ENCODE measurements around the gene LZTS3.
A peak's percentile ranks its signal among the peaks of the same experiment; 100 is the strongest.
"Not testable (repeated sequence)": the region's sequence is repeated elsewhere in the genome, so short reads cannot be mapped to it uniquely, and the experiment has no call there.

LZTS3 gene

DNA sequence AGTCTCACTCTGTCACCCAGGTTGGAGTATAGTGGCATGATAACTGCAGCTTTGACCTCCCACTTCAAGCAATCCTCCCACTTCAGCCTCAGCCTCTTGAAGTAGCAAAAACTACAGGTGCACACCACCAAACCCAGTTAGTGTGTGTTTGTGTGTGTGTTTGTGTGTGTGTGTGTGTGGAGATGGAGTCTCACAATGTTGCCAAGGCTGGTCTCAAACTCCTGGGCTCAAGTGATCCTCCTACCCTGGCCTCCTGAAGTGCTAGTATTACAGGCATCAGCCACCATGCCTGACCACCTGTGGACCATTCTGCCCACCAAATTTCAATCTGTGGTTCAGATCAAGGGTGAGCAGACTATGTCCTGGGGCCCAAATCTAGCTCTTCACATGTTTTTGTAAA is 22.4 kb downstream of the LZTS3 start:
- FAIRE-seq, result no peak
- no peak for DNase-seq (ENCODE audit: insufficient read length, low spot score)

DNA sequence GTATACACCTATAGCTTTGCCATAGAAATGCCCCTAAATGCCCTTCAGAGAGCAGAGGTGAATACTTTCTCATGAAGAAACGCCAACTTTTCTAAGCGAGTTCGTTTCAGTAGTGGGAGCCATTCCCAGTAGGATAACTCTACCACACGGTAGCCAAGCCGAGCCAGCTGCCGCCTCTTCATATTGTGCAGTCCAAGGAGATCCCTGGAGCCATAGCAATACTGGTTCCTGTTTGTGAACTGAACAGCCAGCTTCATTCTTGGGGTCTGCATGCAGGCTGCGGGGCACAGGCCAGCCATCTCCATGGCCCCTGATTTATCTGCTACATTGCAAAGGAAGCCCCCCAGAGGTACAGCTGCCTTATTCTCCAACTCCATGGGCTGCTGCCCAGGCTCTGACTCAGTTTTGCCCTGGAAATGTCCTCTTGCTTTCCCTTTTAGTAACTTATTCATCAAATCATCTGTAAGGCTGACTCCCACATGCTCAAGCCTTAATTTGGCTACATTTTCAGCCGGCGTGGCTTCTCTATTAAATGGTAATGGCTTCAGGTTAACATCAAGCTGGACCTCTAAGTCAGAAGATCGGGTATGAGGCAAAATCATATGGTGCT is 26.5 kb downstream of the LZTS3 start:
- no peak for FAIRE-seq
- DNase-seq (ENCODE audit: insufficient read length, low spot score), result no peak

DNA sequence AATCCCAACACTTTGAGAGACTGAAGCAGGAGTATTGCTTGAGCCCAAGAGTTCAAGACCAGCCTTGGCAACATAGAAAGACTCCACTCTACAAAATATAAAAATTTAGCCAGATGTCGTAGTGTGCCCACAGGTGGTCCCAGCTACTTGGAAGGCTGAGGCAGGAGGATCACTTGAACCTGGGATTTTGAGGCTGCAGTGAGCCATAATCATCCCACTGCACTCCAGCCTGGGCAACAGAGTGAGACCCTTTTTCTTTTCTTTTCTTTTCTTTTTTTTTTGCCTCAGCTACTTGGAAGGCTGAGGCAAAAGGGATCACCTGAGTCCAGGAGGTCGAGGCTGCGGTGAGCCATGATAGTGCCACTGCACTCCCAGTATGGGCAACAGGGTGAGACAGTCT is 31.6 kb downstream of the LZTS3 start:
- FAIRE-seq, result no peak
- DNase-seq (ENCODE audit: insufficient read length, low spot score), result no peak

DNA sequence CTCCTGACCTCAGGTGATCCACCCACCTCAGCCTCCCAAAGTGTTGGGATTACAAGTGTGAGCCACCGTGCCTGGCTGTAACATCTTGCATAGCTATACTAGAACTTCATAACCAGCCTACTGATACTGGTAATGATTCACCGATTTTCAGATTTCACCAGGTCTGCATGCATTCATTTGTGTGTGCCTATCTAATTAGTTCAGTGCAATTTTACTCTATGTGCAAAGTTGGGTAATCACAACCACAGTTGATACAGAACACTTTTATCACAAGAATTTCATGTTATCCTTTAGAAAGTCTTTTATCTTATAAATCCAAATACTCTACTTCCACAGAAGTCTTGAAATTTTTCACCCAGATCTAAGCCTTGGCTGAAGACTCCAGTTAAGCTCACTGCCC is 35.9 kb downstream of the LZTS3 start:
- FAIRE-seq (no peak), DNase-seq (ENCODE audit: insufficient read length, low spot score) (no peak)

DNA sequence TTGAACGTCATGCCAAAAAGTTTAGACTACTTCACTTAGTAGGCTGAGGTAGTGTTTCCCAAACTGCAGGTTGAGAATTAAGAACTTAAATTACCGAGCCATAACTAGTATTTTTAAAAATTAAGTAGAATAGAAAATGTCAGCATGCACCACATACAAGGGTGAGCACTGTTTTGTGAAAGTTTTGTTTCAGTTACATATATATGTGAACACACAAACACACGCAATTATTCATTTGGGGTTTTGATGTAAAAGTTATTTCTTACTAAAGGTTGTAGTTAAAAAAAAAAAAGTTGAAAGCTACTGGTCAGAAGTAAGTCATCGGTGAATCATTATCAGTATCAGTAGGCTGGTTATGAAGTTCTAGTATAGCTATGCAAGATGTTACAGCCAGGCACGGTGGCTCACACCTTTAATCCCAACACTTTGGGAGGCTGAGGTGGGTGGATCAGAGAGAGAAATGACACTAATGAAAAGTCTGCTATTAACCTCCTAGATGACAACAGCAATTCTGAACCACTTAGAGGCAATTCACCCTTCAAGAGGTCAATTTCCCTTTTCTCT is 37.8 kb downstream of the LZTS3 start:
- no peak for DNase-seq (ENCODE audit: insufficient read length, low spot score)
- FAIRE-seq, result no peak

DNA sequence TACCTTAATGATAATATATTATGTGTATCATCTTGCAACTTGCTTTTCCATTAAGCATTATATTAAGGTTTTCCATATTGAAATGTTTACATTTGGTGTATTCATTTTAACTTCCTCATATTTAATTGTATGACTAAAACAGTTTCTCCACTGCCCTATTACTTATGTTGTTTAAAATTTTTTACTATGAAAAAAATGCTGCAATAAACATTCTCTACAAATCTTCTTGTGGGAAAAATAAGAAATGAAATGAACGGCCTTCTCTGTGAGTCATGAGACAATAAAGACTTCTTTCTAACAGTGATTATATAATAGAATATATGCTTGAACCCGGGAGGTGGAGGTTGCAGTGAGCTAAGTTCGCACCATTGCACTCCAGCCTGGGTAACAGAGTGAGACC is 39.2 kb downstream of the LZTS3 start:
- no peak for FAIRE-seq
- no peak for DNase-seq (ENCODE audit: insufficient read length, low spot score)

DNA sequence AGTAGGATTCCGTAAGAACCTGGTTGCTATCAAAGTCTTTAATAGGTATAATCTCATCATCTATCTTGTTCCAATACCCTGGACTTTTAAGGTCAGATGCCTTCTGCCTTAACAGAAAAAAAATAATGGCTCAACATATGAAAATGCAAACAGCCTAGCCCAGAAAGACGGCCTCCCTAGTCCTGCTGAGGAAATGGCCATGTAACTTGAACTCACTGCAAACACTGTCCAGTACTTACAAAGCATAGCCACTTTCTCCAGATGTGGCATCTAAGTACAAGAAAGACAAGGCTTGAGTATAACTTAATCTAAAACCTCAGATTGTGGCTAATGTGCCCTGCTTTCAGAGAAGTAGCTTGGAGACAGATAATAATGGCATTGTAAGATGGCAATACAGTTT is 40.2 kb downstream of the LZTS3 start:
- DNase-seq (ENCODE audit: insufficient read length, low spot score) (no peak), FAIRE-seq (no peak)

DNA sequence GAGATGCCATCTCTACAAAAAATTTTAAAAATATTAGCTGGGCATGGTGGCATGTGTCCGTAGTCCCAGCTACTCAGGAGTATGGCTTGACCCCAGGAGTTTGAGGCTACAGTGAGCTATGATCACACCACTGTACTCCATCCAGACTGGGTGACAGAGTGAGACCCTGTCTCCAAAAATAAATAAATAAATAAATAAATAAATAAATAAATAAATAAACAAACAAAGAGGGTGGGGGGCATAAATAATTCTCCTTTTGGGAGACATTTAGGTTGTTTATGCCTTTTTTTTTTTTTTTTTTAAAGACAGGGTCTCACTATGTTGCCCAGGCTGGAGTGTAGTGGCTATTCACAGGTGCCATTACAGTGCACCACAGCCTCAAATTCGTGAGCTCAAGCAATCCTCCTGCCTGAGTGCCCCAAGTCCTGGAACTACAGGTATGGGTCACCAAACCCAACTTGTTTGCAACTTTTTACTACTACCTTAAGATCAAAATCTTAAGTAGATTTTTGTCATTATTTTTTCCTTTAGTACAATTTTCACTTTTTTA is 43.2 kb downstream of the LZTS3 start:
- no peak for DNase-seq (ENCODE audit: insufficient read length, low spot score)
- no peak for FAIRE-seq

DNA sequence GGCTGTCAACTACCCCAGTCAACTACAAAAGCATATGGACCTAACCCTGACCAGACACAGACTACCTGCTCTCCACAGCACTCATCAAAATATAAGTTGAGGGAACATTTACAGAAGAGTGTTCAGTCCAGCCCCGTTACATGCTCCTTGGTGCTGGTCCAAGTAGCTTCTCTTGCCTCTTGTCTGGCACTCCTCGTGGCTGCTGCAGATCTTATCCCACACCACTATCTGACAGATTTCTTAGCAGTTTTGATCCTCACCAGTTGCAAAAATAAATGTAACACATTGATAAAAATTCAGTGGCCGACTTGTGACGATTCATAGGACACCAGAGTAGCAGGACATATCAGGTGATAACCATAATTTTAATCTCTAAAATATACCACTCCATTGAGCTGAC is 44.3 kb downstream of the LZTS3 start:
- no peak for FAIRE-seq

DNA sequence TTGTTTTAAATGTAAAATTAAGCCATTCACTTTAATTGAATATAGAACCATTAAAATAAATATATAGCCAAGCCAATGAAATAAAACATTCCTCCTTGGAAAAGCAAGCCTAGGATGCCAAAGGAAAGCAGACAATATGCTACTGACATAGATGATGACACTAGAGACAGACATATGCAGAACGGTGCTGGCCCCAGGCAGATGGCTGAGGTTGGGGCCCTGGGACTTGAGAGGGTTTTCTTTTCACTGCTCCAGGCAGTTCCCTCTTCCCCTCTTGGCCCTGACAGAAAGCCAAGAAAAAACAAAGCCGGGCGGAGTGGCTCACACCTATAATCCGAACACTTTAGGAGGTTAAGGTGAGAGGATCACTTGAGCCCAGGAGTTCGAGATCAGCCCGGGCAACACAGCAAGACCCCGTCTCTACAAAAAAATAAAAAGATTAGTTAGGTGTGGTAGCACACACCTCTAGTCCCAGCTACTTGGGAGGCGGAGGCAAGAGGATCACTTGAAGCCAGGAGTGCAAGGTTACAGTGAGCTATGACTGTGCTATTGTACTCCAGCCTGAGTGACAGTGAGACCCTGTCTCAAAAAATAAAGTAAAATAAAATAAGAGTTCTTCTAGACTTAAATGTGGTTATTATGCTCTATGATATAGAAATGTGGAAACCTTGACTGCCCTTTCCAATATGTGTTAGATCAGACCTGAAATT is 44.9 kb downstream of the LZTS3 start:
- DNase-seq (ENCODE audit: insufficient read length, low spot score) (no peak), FAIRE-seq (no peak)

More for the DNA sequence above, 44.3 kb downstream of the LZTS3 start:
- DNase-seq (ENCODE audit: insufficient read length, low spot score), result no peak

DNA sequence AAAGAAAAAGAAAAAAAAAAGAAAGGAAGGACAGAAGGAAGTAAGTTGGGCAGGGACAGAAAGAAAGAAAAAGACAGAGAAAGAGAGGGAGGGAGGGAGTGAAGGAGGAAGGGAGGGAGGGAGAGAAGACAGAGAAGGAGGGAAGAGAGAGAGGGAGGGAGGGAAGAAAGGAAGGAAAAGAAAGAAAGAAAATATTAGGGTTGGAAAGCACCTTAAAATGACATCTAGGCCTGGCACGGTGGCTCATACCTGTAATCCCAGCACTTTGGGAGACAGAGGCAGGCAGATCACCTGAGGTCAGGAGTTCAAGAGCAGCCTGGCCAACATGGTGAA is 46.9 kb downstream of the LZTS3 start:
- FAIRE-seq (no peak), DNase-seq (ENCODE audit: insufficient read length, low spot score) (no peak)

DNA sequence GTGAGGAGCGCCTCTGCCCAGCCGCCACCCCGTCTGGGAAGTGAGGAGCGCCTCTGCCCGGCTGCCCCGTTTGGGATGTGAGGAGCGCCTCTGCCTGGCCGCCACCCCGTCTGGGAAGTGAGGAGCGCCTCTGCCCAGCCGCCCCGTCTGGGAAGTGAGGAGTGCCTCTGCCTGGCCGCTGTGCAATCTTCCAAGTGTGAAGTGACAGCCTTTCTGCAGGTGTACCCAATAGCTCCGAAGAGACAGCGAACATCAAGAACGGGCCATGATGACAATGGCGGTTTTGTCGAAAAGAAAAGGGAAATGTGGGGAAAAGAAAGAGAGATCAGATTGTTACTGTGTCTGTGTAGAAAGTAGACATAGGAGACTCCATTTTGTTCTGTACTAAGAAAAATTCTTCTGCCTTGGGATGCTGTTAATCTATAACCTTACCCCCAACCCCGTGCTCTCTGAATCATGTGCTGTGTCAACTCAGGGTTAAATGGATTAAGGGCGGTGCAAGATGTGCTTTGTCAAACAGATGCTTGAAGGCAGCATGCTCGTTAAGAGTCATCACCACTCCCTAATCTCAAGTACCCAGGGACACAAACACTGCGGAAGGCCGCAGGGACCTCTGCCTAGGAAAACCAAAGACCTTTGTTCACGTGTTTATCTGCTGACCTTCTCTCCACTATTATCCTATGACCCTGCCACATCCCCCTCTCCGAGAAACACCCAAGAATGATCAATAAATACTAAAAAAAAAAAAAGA is 47.4 kb downstream of the LZTS3 start:
- DNase-seq (ENCODE audit: insufficient read length, low spot score); FAIRE-seq: not testable (repeated sequence)

DNA sequence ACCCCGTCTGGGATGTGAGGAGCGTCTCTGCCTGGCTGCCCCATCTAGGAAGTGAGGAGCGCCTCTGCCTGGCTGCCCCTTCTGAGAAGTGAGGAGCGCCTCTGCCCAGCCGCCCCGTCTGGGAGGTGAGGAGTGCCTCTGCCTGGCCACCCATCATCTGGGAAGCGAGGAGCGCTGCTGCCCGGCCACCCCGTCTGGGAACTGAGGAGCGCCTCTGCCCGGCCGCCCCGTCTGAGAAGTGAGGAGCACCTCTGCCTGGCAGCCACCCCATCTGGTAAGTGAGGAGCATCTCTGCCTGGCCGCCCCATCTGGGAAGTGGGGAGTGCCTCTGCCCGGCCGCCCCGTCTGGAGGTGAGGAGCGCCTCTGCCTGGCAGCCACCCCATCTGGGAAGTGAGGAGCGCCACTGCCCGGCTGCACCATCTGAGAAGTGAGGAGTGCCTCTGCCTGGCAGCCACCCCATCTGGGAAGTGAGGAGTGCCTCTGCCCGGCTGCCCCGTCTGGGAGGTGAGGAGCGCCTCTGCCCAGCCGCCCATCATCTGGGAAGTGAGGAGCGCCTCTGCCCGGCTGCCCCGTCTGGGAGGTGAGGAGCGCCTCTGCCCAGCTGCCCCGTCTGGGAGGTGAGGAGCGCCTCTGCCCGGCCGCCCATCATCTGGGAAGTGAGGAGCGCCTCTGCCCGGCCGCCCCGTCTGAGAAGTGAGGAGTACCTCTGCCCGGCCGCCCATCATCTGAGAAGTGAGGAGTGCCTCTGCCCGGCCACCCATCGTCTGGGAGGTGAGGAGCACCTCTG is 48.4 kb downstream of the LZTS3 start:
- not testable (repeated sequence) for FAIRE-seq

DNA sequence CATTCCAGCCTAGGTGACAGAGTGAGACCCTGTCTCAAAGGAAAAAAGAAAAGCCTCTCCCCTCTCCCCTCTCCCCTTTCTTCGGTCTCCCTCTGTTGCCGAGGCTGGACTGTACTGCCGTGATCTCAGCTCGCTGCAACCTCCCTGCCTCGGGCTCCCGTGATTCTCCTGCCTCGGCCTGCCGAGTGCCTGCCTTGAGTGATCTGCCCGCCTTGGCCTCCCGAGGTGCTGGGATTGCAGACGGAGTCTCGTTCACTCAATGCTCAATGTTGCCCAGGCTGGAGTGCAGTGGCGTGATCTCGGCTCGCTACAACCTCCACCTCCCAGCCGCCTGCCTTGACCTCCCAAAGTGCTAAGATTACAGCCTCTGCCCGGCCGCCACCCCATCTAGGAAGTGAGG is 49.2 kb downstream of the LZTS3 start:
- not testable (repeated sequence) for DNase-seq (ENCODE audit: insufficient read length, low spot score); FAIRE-seq

More for the DNA sequence above, 48.4 kb downstream of the LZTS3 start:
- not testable (repeated sequence) for DNase-seq (ENCODE audit: insufficient read length, low spot score)

DNA sequence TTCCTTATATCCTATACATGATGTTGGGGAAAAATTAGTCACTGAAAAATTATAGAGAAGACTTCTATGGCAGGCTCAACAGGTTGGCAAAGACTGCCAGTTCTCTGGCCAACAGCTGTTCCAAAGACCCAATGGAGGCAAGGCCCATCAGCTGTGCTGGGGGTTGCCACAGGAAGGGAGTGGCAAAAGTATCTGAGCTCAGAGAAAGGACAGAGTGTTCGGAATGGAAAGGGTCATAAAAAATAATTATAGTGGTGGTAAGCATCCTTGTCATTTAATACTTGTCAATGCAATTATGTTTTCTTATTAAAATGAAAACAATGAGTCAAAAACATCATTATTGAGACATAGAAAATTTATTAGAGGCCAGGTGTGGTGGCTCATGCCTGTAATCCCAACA is 49.8 kb downstream of the LZTS3 start:
- no peak for FAIRE-seq

DNA sequence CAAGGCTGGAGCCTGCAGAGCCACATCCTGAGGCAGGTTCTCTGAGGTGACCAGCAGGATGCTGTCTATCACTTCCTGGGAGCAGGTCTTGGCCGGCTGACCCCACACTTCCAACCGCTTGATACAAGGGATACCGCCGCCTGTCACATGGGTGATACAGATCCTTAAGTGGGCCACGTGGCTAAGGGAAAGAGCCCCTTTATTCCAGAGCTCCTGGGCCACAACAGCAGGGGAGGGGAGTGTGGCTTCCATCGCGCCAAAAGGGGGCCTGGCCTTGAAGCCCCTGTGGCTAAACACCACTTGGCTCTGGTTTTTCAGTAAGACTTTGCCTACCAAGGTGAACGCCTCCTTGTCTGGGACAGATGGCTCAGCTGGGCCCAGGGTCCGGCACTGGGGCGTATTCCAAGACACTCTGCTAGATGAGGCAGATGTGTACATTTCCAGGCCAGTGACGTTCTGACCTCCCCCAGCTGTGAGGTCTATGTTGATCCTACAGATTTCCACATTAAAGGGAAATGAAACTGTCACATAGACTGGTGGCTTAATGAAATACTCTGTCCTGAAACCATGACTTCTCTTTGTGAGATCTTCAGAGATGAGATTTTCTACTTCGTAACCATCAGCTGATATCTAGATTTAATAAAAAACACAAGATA is 51.3 kb downstream of the LZTS3 start:
- DNase-seq (ENCODE audit: insufficient read length, low spot score) (no peak), FAIRE-seq (no peak)

More for the DNA sequence above, 49.8 kb downstream of the LZTS3 start:
- no peak for DNase-seq (ENCODE audit: insufficient read length, low spot score)

DNA sequence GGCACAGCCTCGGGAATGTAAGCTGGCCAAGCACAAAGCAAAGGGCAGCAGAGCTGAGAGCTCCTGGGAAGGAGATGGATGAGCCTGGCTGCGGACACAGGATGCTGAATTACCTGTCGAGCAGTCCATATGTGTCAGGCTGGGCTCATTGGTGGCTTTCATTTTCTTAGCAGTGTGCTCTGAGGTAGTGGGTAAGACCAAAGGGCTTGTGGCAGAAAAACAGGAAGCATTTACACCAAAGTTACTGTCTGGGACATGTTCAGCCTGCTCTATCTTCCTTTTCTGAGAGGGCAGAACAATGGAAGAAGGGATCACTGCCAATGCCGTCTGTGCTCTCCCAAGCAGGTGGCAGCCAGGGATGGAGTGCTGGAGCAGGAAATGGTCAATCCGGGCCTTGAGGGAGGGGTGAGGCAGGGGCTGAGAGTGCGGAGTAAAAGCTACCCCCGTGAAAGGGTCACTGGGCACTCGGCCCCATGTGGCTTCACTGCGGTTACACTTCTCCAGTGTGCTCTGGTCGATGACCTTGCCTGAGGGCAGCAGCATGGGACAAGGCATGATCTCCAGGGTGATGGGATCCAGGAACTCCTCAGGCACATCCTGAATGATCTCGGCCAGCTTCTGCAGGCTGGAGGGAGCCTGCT is 52.0 kb downstream of the LZTS3 start:
- DNase-seq (ENCODE audit: insufficient read length, low spot score) (no peak), FAIRE-seq (no peak)

DNA sequence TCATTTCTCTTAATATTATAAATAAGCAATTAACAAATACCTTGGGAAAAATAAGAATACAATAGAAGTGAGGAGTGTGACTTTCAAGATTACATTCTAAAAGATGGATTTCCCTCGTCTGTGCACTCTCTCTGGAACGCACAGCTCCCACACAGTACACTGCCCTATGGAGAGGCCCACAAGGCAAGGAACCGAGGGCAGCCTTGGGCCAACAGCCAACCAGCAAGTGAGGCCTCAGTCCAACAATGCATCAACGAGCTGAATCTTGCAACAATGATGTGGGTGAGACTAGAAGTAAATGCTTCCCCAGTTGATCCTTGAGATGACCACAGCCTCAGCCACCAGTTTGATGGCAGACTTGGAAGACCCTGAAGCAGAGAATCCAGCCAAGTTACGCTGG is 54.3 kb downstream of the LZTS3 start:
- DNase-seq (ENCODE audit: insufficient read length, low spot score) (no peak), FAIRE-seq (no peak)

DNA sequence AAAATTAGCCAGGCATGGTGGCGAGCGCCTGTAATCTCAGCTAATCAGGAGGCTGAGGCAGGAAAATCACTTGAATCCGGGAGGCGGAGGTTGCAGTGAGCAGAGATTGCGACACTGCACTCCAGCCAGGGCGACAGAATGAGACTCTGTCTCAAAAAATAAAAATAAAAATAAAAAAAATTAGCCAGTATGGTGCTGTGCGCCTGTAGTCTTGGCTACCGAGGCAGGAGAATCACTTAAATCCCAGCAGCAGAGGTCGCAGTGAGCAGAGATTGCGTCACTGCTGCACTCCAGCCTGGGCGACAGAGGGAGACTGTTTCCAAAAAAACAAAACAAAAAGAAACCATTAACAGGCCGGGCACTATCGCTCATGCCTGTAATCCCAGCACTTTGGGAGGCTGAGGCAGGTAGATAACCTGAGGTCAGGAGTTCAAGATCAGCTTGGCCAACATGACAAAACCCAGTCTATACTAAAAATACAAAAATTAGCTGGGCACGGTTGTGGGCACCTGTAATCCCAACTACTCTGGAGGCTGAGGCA is 55.4 kb downstream of the LZTS3 start:
- DNase-seq (ENCODE audit: insufficient read length, low spot score), result not testable (repeated sequence)
- FAIRE-seq, result peak; percentile 51
